GM12892 (cell line): ENCODE results near the gene KITLG.

Experiments
- POLR2A ChIP-seq: IDR thresholded peaks from 2 replicates; pipeline ENCODE4 v1.6.1; 2011; ENCODE audit warnings: low read depth, low read length, control low read depth
- POLR2AphosphoS5 ChIP-seq: IDR thresholded peaks from 2 replicates; pipeline ENCODE4 v1.6.1; 2011; ENCODE audit warnings: low read depth, low read length, control low read depth

- no peak for TF ChIP-seq POLR2A
- no peak for TF ChIP-seq POLR2AphosphoS5
These were observed 70.9 kb downstream of the KITLG start for GRCh38 chr12:88509347-88509746.
